DMS79 treated with DMSO at 0.1 percent for 48 hours (cell line): ENCODE data around the gene LRRC73.
A peak's percentile ranks its signal among the peaks of the same experiment; 100 is the strongest.
"Not testable (repeated sequence)": the region's sequence is repeated elsewhere in the genome, so short reads cannot be mapped to it uniquely, and the experiment has no call there.

Experiments used
- DNase-seq: peaks from one replicate; lab custom pipeline; 2025; lab: John Stamatoyannopoulos, UW

LRRC73 gene

DNA sequence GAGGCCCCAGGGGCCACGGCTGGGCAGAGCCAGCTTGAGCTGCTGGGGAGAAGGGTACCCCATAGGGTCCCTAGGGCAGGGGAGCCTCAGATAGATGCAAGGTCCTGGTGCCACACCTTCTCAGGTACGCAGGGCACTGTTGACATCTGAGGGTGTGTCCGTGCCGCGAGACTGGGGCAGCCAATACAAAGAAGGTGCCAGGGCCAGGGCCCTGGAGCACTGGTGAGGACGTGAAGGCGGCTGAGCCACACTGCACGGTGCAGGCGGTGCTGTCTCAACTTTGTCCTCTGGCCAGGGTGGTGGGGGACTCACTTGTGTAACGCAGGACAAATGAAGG lies 649 bp upstream of the LRRC73 start:
- no peak for DNase-seq

DNA sequence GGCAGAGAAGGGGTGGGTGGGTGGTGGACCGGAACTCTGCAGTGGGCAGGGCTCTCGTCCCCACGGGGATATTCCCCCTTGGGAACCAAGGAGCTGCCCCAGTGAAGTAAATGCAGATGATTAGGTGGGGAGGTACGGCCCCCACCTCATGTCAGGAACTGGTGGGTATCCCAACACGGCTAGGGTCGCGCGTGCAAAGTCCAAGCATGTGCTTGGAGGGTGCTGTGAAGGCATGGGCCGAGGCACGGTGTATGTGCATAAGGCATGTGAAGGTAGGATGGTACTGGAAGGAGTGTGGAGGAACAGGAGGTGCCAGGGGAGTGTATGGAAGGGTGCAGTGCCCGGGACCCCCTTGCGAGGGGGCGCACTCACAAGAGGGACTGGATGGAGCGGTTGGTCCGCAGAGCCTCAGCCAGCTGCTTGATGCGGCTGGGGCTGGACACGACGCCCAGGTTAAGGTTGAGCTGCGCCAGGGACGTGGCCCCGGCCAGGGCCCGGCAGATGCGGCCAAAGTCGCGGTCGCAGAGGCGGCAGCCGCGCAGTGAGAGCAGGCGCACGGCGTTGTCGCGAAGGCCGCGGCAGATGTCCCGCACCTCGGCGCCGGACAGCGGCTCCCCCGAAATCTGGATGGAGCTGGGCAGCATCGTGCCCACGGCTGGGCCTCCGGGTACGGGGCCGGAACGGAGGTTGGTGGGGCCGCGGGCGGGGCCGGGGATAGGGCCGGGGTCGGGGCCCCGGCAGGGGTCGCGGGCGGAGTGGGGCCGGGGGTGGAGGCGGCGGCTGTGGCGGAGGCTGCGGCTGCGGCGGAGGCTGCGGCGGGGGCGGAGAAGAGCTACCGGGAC lies 783 bp downstream of the LRRC73 start:
- no peak for DNase-seq

DNA sequence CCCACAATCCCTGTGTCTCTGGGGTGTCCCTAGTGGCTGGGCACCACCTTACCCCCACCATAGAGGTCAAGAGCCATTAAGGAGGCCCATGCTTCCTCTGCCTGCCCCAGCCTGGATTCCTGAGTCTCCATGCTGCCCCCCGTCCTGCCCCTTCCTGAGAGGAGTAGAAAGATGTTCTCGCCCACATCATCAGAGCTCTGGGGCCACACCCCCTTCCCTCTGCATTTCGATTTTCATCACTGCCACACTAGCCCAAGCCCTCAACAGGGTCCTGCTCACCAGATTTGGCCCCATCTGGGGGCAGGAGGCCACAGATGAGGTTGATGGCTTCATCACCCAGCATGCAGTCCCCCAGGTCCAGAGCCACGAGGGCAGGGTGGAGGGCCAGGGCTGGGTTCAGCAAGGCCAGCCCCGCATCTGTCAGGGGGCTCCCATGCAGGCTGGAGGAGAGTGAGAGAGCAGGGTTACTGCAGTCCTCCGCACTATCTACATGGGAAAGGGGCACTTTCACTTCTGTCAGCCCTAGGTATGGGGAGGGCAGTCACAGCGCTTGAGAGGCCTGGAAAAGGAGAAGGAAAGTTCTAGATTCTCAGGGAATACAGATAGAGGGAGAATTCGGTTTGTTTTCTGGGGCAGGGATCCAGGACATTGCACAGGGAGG lies 1.5 kb downstream of the LRRC73 start:
- DNase-seq, result no peak

DNA sequence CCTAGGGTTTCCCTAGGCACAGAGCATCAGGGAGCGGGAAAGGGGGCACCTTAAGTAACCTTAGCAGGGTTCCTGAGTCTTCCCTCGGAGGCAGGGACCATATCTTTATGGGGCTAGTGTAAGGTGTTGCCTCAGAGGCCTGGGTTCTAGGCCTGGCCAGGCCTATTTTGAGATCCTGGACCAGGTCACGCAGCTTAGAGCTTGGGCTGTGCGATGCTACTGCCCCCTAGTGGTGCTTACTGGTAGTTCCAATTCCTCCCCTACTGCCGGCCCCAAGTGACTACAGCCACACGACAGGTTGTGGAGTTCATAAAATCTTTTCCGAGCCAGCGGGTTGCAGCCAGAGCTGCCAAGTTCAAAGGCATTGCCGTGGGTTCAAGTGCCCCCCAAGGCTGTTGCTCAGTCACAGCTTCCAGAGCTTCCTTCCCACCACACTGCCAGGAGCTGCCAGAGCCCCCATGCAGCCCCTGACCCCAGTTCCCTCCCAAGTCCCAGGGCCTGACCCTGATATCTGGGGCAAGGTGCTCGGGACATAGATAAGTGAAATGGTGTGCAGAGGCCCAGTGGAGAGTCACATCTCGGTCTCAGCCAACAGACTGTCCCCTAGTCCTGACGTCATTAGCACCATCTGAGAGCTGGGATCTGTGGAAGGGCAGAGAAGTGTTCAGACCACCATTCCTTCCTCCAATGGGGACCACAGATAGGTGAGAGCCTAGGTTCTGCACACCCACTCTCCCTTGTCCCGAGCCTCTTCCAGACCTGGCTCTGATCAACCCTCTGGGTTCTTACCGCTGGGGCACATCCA lies 3.3 kb downstream of the LRRC73 start:
- peak; percentile 47 for DNase-seq

DNA sequence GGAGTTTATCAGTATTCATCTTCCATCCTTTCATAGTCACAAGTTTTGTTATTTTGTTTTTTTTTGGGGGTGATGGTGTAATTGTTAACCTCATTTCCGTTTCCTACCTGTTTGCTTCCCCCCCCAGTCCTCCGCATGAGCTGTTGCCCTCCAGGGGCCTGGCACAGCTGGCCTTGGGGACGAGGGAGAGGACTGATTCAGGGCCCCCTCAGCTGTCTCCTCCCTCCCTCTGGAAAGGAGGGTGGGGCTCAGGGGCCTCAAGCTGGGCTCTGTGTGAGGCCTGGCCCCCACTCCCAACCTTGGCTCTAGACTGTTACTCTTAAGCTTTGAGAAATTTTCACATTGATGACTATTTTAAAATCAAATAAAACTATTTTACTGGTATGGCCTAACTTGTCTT lies 4.0 kb downstream of the LRRC73 start:
- no peak for DNase-seq

DNA sequence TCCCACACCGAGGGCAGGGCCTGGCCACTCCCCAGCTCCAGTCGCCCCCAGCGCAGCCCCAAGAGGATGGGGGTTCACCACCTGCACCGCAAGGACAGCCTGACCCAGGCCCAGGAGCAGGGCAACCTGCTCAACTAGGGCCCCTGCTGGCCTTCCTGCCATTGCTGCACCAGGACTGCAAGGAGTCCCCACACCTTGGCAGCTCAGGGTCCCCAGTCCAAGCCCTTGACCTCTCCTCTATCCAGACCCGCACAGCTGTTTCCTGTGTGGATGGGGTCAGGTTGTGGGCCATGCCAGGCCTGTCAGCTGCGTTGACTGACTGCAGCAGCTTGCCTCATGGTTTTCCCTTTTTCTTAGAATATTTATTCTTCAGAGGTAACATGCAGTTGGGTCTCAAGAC lies 4.4 kb downstream of the LRRC73 start:
- DNase-seq, result no peak

DNA sequence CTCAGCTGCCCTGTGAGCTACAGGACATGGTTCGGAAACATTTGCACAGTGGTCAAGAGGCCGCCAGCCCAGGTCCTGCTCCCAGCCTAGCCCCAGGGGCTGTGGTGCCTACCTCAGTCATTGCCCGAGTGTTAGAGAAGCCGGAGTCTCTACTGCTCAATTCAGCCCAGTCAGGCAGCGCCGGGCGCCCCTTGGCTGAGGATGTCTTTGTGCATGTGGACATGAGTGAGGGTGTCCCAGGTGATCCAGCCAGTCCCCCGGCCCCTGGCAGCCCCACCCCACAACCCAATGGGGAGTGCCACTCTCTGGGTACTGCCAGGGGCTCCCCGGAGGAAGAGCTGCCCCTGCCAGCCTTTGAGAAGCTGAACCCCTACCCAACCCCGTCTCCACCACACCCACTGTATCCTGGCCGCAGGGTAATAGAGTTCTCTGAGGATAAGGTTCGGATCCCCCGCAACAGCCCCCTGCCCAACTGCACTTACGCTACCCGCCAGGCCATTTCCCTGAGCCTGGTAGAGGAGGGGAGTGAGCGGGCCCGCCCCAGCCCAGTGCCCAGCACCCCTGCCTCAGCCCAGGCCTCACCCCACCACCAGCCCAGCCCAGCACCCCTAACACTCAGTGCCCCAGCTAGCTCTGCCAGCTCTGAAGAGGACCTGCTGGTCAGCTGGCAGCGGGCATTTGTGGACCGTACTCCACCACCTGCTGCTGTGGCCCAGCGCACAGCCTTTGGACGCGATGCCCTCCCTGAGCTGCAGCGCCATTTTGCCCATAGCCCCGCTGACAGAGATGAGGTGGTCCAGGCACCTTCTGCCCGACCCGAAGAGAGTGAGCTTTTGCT lies 5.2 kb downstream of the LRRC73 start:
- DNase-seq, result no peak

DNA sequence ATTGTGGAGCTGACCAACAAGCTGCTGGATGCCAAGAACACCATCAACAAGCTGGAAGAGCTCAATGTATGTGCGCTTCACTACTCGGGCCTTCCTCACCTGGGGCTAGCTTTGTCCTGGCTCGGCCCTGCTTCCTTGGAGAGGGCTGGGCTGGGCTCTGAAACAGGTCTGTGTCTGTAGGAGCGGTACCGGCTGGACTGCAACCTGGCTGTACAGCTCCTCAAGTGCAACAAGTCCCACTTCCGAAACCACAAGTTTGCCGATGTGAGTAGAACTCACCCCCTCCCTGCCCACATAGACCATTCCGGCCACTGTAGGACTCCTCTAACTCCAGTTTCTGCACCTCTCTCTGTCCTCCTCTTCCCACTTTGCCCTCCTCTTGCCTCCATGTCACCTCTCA lies 6.7 kb downstream of the LRRC73 start:
- no peak for DNase-seq

DNA sequence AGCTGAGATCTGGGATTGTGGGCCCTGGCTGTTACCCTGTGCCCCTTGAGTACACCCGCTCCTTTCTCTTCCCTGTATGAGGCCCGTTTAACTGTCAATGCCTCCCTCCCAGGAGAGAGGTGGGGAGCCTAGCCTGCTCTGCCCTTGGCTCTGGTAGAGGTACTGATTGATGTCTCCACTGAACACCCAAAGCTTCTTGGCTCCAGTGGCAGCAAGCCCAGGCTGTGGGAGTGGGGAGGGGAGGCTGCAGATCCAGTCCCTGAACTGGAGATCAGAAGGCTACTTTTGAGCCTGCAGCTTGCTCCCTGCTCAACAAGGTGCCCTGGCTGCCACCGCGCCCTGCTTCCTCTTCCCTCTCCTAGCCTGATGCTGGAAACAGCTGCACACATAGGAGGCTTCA lies 7.5 kb downstream of the LRRC73 start:
- no peak for DNase-seq

DNA sequence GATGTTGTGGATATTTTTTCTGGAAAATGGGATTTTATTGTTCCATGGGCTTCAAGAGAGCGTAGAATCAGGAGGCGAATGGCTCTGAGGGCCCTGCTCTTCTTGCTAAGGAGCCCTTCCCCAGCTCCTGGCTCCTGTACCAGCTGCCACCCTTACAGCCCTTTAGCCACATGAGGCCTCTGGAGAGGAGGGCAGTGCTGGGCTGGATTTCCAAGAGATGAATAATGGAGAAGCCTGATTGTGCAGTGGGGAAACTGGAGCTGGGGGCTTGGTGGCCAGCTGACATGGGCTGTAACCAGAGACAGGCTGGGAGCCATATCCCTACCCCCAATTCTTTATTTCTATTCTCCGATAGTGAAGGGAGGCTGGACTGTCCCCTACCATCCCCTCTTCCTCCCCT lies 9.2 kb downstream of the LRRC73 start:
- no peak for DNase-seq

DNA sequence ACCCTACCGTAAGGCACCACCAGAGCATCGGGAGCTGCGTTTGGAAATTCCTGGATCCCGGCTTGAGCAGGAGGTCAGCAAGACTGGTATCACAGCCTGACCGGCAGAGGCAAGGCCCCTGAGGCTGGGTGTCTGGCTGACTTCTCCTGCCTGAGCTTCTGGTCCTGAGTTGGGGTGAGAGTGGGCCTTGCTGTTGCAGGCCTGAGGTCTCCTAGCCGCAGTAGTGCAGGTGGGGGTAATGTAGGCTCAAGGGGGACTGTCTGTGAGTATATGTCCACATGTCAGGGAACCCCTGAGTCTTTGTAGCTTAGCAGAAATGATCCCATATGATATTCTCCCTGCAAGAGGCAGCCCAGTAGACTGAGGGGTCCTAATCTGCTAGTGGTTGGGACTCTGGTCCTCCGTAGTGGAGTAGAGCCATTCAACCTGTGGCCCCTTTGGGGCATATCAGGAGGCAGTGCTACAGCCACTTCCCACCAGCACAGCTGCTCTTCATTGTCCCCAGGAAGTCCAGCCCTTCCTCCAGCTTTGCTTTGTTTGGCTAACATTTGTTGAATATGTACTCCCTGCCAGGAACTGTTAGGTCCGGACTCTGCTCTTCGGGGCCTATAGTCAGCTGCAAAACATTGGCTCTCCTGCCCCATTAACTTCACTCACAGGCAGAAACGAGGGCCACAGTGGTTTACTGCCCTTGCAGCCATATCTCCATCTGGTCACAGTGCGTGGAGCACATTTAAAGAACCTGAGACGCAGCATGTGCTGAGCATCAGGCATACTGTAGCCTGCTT lies 10.9 kb downstream of the LRRC73 start:
- DNase-seq, result no peak

DNA sequence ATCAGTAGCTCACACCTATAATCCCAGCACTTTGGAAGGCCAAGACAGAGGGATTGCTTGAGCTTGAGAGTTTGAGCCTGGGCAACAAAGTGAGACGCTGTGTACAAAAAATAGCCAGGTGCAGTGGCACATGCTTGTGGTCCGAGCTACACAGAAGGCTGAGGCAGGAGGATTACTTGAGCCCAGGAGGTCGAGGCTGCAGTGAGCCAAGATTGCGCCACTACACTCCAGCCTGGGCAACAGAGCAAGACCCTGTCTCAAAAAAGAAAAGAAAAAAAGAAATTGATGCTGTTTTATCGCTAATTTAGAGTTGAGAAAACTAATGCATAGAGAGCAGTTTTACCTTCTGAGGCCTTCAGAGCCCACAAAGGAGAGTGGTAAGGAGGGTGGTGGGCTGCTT lies 11.9 kb downstream of the LRRC73 start:
- not testable (repeated sequence) for DNase-seq

DNA sequence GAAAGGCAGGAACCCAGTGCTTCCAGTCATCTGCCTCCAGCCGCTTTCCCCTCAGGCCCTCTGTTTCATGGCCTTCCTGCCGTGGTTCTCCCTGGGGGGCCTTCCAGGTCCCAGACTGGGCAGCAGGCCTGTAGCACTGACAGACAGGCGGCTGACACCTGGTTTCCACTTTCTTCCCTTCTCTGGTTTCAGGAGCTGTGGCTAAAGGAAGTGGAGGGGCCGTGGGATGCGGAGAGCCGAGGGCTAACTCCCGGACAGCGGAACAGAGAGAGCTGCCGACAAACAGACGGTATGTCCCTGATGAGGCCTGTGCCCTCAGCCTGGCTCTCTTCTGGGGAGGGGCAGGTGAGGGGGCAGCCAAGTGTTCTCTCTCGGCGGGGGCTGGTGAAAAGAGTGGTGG lies 12.5 kb downstream of the LRRC73 start:
- DNase-seq, result no peak

DNA sequence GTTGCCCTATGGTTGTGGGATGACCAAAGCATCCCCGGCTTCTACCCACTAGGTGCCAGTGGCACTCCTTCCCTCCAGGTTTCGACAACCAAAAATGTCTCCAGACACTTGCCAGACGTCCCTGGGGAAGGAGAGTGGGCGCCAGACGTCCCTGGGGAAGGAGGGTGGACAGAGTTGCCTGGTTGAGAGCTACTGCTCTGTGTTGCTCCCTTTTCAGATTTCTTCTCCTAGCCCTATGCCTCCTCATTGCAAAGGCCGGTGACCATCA lies 13.1 kb downstream of the LRRC73 start:
- DNase-seq, result no peak

DNA sequence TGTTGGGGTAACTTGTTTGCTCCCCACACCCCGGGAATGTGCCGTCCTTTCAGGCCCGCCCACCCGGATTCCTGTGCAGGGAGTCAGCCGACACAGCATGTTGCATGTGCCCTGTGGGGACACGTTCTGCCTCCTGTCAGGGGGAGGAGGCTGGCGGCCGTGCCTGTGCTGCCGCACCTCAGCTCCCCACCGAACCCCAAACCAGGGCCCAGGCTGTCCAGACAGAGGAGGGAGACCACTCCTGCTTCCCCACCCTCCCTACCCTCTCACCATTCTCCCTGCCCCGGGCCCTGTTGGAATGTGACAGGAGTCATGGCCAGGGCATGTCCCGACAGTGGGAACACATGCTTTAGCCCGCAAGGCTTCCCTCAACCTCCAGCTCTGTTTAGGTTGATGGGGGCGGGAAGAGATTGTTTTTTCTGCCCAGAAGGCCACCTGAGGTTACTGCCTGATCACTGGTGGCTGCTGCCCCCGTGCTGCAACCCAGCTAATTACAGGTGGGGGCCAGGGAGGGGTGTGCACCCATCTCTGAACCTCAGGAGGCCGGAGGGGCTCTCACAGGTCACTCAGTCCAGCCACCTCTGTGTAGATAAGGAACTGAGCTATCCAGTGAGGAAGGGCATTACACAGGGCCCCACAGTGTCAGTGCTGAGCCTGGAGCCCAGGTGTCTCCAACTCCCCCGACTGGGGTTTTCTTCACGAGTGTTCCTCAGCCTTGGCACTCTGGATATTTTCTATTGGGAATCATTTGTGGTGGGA lies 13.6 kb downstream of the LRRC73 start:
- DNase-seq, result no peak

DNA sequence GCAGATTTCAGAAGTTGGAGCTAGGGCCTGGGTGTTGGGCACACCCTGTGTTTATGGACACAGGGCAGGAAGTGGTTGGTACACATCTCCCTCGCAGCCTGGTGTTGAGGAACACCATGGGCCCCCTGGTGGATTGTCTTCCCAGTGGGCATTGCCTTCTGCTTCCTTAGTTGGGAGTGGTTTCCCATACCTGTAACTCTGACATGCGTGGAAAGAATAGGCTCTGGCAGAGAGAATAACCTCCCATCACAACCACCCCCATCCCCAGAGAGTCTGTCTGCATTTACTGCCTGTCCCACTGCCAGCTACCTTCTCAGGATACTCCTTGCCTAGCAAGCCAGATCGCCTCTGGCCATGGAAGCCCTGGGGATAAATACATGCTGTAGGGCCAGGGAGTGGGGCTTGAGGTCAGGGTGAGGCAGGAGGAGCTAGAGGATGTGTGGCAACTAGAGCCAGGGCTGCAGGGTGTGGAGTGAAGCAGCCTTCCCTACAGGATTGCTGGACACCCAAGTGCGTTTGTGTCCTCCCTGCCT lies 14.7 kb downstream of the LRRC73 start:
- no peak for DNase-seq

DNA sequence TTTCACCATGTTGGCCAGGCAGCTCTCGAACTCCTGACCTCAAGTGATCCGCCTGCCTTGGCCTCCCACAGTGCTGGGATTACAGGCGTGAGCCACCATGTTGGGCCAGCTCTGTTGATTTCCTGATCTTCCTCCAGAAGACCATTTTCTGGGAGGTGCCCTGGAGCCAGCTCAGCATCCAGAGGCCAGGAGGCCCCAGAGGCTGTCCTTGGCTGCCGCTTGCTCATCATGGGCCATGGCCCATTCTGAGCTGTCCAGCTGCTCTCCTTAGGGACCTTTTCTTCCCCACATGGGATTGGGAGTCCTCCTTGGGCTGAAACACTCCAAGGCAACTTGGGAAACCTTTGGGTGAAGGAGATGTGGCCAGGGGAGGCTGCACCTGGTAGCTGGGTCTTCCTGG lies 15.4 kb downstream of the LRRC73 start:
- DNase-seq, result no peak

DNA sequence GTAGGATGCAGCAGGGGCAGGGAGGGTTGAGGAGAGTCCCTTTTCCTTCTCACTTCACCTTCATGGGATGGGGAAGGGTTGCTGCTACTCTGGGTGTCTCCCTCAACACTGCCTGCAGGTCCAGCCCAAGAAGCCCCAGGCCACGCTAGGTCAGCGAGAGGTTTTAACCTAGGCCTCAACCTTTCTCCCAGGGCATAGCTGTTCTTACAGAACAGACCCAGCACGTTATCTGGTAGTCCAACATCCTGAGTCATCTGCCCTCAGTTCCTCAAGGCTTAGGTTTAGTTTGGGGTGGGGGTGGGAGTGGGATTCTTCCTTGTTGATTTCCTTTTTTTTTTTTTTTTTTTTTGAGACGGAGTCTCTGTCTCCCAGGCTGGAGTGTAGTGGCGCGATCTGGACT lies 15.8 kb downstream of the LRRC73 start:
- DNase-seq, result no peak

DNA sequence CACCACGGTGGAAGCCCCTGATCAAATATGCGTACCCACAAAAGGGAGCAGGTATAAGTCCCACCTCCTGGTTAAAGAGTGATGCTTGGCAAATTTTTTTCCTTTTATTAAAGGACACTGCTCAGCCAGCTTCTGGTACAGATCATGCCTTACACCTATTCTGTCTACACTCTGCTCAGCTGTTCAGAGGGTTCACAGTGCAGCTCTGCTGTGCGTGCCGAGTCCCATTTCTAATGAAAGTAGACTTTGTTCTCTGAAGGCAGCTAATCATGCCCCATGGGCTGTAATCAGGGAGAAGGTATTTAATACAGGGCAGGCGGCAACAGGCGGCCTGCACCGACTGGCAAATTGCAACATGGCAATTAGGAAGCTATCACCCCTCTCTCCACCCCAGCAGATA lies 16.3 kb downstream of the LRRC73 start:
- no peak for DNase-seq

DNA sequence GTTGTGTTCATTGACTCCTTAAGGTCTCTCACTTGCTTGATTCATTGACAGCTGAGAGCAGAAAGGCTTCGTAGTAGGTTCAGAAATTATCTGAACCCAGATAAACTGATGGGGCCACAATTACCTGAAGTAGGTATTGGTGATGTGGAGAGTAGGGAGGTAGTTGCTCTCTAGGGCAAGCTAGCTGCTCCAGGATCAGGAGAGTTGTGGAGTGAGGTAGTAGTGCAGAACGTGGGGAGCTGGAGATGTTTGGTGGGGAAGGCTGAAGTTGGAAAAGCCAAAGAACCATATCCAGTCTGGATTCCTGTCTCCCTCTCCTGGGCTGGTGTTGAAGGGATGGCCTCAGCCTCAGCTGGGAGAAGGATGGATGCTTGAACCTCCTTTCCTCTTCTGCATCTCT lies 16.9 kb downstream of the LRRC73 start:
- DNase-seq, result no peak

DNA sequence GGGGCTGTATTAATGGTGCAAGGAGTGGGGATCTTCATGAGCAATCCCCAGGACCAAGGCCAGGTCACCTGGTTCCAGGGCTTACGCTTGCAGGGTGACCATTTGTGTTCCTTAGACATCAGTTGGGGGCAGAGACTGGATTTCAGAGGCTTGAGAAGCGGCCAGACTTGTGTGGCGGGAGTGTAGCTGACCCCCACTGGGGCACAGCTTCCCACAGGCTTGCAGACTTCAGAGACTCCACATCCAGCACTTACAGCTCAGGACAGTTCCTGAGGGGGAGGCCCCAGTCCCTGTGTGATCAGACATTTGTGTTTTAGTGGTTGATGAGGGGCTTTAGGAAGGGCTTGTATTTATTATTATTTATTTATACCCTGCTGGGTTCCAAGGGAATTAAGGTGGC lies 17.5 kb downstream of the LRRC73 start:
- DNase-seq, result no peak
